Endothelial cell of umbilical vein (primary cell): Measurements from ENCODE around the gene FSIP1. TPM values are rescaled to one million over a fixed set of nuclear protein-coding genes. Genes with fewer than 3 reads are reported as not detected.

Experiments
- BruUV-seq: library from RNA; stranded (reverse); fragments of 400-500 nt; replicated peaks from 2 replicates; lab custom pipeline; 2021; lab: Mats Ljungman, UMichigan
- CTCF ChIA-PET: fragments of 300-600, 350-600 bp; sonication (Branson Sonifier 250); formaldehyde crosslinking; loops from one replicate; lab custom pipeline; 2021; ENCODE audit warnings: antibody characterized with exemption, inconsistent platforms; lab: Charles Lee
- POLR2A ChIA-PET: fragments of 300-600, 350-600 bp; sonication (Branson Sonifier 250); formaldehyde crosslinking; loops from one replicate; lab custom pipeline; 2021; ENCODE audit warnings: antibody characterized with exemption, inconsistent platforms; lab: Charles Lee
- DNase-seq: peaks from one replicate; pipeline ENCODE4 v3.0.0-alpha.2; 2011; ENCODE audit warnings: low read depth, low spot score
- FAIRE-seq: peaks from 2 replicates; lab custom pipeline; 2011; peaks lifted over from hg19 to GRCh38; lab: Jason Lieb, UNC
- H2AFZ ChIP-seq: 2 replicates; pipeline ENCODE4 v1.6.0; 2012; ENCODE audit warnings: low read depth, low read length, control low read depth, inconsistent platforms
- H3K27ac ChIP-seq: 2 replicates; pipeline ENCODE4 v1.5.1; 2011; ENCODE audit warnings: low read depth, mild to moderate bottlenecking, control low read depth, low read length, moderate library complexity; ENCODE audit not compliant: insufficient read depth
- H3K27me3 ChIP-seq, 2 experiments: 2 replicates each; pipeline versions ENCODE4 v1.6.0 to v1.6.1; 2011; ENCODE audit warnings: low read length in 2 of 2, mixed read lengths in 1 of 2; ENCODE audit not compliant: control insufficient read depth in 2 of 2, insufficient read depth in 2 of 2
- H3K36me3 ChIP-seq, 2 experiments: 2 replicates in 1 of 2; 3 replicates in 1 of 2; pipeline ENCODE4 v1.5.1; 2011; ENCODE audit warnings: low read length in 2 of 2, mild to moderate bottlenecking in 1 of 2, moderate library complexity in 1 of 2; ENCODE audit not compliant: control insufficient read depth in 2 of 2, insufficient read depth in 2 of 2; ENCODE audit errors: extremely low read depth in 1 of 2
- H3K4me1 ChIP-seq: 3 replicates; pipeline ENCODE4 v1.5.1; 2011; ENCODE audit warnings: mild to moderate bottlenecking, low read length; ENCODE audit not compliant: control insufficient read depth, insufficient read depth; ENCODE audit errors: extremely low read depth
- H3K4me2 ChIP-seq: 2 replicates; pipeline ENCODE4 v1.6.1; 2011; ENCODE audit warnings: low read length, control low read depth, mixed read lengths; ENCODE audit not compliant: insufficient read depth
- H3K4me3 ChIP-seq, 3 experiments: fragments of 200-600 bp in 1 of 3; sonication (generic), shearing (Covaris generic) in 1 of 3; replicated peaks in 1 of 3; 2 replicates each; pipeline ENCODE4 v1.5.1; 2011 to 2016; ENCODE audit warnings: control low read depth in 3 of 3, low read length in 3 of 3, mild to moderate bottlenecking in 2 of 3, inconsistent platforms in 1 of 3, low read depth in 1 of 3, moderate library complexity in 1 of 3; ENCODE audit not compliant: insufficient read depth in 1 of 3
- H3K79me2 ChIP-seq: 2 replicates; pipeline ENCODE4 v1.6.0; 2012; ENCODE audit warnings: low read length, inconsistent platforms; ENCODE audit not compliant: control insufficient read depth, insufficient read depth
- H3K9ac ChIP-seq: replicated peaks from 2 replicates; pipeline ENCODE3; 2011; ENCODE audit warnings: low read length, control low read depth; ENCODE audit not compliant: insufficient read depth; ENCODE audit errors: extremely low read depth
- H3K9me1 ChIP-seq: replicated peaks from 3 replicates; pipeline ENCODE4 v1.6.0; 2011; ENCODE audit warnings: mild to moderate bottlenecking, low read length; ENCODE audit not compliant: control insufficient read depth, insufficient read depth; ENCODE audit errors: extremely low read depth
- H3K9me3 ChIP-seq: replicated peaks from 2 replicates; pipeline ENCODE4 v1.5.1; 2012; ENCODE audit warnings: low read length, inconsistent platforms; ENCODE audit not compliant: control insufficient read depth, insufficient read depth
- H4K20me1 ChIP-seq: replicated peaks from 2 replicates; pipeline ENCODE3; 2011; ENCODE audit warnings: mild to moderate bottlenecking, low read length; ENCODE audit not compliant: control insufficient read depth, insufficient read depth; ENCODE audit errors: extremely low read depth
- CTCF ChIP-seq, 2 donors: IDR thresholded peaks; 1 replicate in 1 of 2; 2 replicates in 1 of 2; pipeline ENCODE4 v1.5.1; 2011; ENCODE audit warnings: low read length in 2 of 2, mild to moderate bottlenecking in 2 of 2, moderate library complexity in 2 of 2, control low read depth in 1 of 2, inconsistent platforms in 1 of 2, low read depth in 1 of 2; ENCODE audit not compliant: insufficient read depth in 1 of 2; ENCODE audit errors: extremely low read depth in 1 of 2
- EZH2 ChIP-seq: IDR thresholded peaks from 2 replicates; pipeline ENCODE4 v1.6.1; 2012; ENCODE audit warnings: borderline replicate concordance, low read depth, mild to moderate bottlenecking, moderate library complexity, low read length, inconsistent platforms; ENCODE audit not compliant: severe bottlenecking
- FOS ChIP-seq: IDR thresholded peaks from 2 replicates; pipeline ENCODE4 v1.6.1; 2011; ENCODE audit warnings: mild to moderate bottlenecking, low read length, moderate library complexity, borderline replicate concordance; ENCODE audit not compliant: insufficient read depth
- GATA2 ChIP-seq: IDR thresholded peaks from 2 replicates; pipeline ENCODE4 v1.7.0; 2011; ENCODE audit warnings: low read depth, mild to moderate bottlenecking, moderate library complexity, mixed read lengths, low read length; ENCODE audit not compliant: insufficient read length, insufficient read depth
- JUN ChIP-seq: IDR thresholded peaks from 2 replicates; pipeline ENCODE4 v1.6.1; 2011; ENCODE audit warnings: borderline replicate concordance, low read depth; ENCODE audit not compliant: insufficient read length, insufficient read depth
- MAX ChIP-seq: IDR thresholded peaks from 2 replicates; pipeline ENCODE4 v1.6.1; 2011; ENCODE audit not compliant: insufficient read depth, insufficient read length
- MYC ChIP-seq: IDR thresholded peaks from one replicate; pipeline ENCODE4 v1.6.1; 2011; ENCODE audit warnings: mild to moderate bottlenecking, low read depth, low read length
- POLR2AphosphoS5 ChIP-seq: IDR thresholded peaks from 2 replicates; pipeline ENCODE4 v1.6.1; 2012; ENCODE audit warnings: low read depth, mild to moderate bottlenecking, control low read depth, low read length, moderate library complexity; ENCODE audit not compliant: insufficient read depth
- dilution Hi-C: fragments of 300-500 bp; cut with MboI; formaldehyde crosslinking; loops from one replicate; pipeline ENCODE4 v1.15.0; 2019; ENCODE audit warnings: low sequenced_read_pairs; ENCODE audit not compliant: extremely low pct_ligation_motif_present
- intact Hi-C: fragments of 100-400 bp; cut with micrococcal nuclease; formaldehyde crosslinking; loops from one replicate; pipeline ENCODE4 v1.10.0; 2022
- polyA plus RNA-seq, 4 experiments: library from polyadenylated mRNA; depleted of rRNA in 3 of 4; stranded (reverse) in 3 of 4; unstranded in 1 of 4; fragments of >200 nt; gene quantifications; 2 replicates each; pipeline versions ENCODE4 v1.2.1 to v1.2.3, GENCODE V29; 2011 to 2012; ENCODE audit warnings: missing spikeins in 1 of 4
- total RNA-seq: library from RNA; stranded (reverse); gene quantifications from 2 replicates; pipeline ENCODE4 v1.2.3, GENCODE V29; 2021

Gene FSIP1
- total and polyA plus RNA-seq, 2 donors (not counting 3 experiments of a cell fraction or from before 2014, with no cell fraction given), result 0.23 to 1.1 TPM

GRCh38 chr15:39581793-39582285, 200.8 kb downstream of the FSIP1 start:
- H3K4me2 ChIP-seq, result peak overlapping the region; percentile 82
- TF ChIP-seq GATA2 (peak; percentile 21), FOS (no peak), JUN (no peak), CTCF (IDR thresholded peaks at IDR 0.05; ENCODE audit: extremely low read depth in 1 of 2, insufficient read depth in 1 of 2, low read depth in 1 of 2, low read length in 2 of 2) (peak in 1 of 2 donors; percentile 10), MAX (no peak), MYC (no peak), POLR2AphosphoS5 (peak; percentile 1), EZH2 (no peak)
- peaks cover 43 to 49% of the 10 kb centered on the region in 2 experiments for H3K36me3 ChIP-seq
- ChIA-PET CTCF (interaction anchor here (2.5 to 5.0 kb wide), 4 partner anchors 175 to 875 kb away, joined by 12 to 72 read pairs (median 38); no protein-coding TSS in a partner anchor), POLR2A (interaction anchor here (0.7 to 9.9 kb wide), 23 partner anchors 9 to 754 kb away, joined by 3 to 118 read pairs (median 14); no protein-coding TSS in a partner anchor)
- dilution Hi-C loops, result no loop called here
- no peaks in the 10 kb centered on the region for H3K9me3 ChIP-seq
- peaks cover 71% of the 10 kb centered on the region for H3K79me2 ChIP-seq
- peak overlapping the region; percentile 70 for H3K27ac ChIP-seq
- peaks cover 4% of the 10 kb centered on the region for H4K20me1 ChIP-seq
- TSS peak; percentile 19 for BruUV-seq
- H2AFZ ChIP-seq, result no peak overlapping the region
- DNase-seq, result peak; percentile 46
- peaks cover 33% of the 10 kb centered on the region for H3K4me1 ChIP-seq
- peak overlapping the region; percentile 9 to 98 (median 97) for H3K4me3 ChIP-seq
- no peaks in the 10 kb centered on the region for H3K27me3 ChIP-seq
- no peak for FAIRE-seq
- no peaks in the 10 kb centered on the region for H3K9me1 ChIP-seq
- intact Hi-C loops, result loop anchor here (2.0 to 5.0 kb wide), 2 partner anchors 315 to 740 kb away; no protein-coding TSS in a partner anchor
- peak overlapping the region; percentile 99 for H3K9ac ChIP-seq
